ENCODE data around the gene TMEM200C.
"Not testable (repeated sequence)": the region's sequence is repeated elsewhere in the genome, so short reads cannot be mapped to it uniquely, and the experiment has no call there.

TMEM200C gene

DNA sequence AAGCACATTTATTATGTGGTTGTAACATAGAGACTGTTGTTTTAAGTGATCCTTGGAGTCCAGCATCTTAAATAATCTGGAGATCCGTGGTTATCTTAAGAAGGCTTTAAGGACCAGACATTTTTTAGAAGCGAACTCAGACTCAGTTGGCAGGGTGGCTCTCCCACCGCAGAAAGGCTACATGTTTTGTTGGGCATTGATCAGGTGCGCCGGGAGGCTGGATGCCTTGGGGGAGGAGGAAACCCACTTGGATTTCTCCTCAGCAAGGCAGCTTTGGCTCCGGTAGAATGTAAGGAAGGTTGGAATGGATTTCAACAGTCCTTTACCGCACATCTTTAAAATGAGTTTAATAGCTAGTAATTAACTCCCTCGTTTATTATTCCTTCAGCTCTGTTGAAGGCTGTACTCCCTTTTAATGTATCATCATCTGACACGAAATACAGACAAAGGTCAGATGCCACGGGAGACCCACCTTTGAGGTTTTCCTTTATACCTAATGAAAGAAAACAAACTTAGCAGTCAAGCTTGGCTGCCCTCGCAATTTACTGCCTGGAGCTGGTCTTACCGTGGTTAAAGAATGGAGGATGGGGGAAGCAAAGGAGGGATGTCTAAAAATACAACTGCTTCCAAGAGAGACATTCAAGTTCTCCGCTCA is 1.2 kb downstream of the TMEM200C start:
- H3K27ac ChIP-seq = no peak overlapping the region
- no peak for DNase-seq (ENCODE audit: low read depth, low spot score)

- no peak overlapping the region for H3K27ac ChIP-seq
- DNase-seq (ENCODE audit: low read depth, low spot score) = no peak
These were observed 2.4 kb downstream of the TMEM200C start for GRCh38 chr18:5892823-5893431.

- DNase-seq (ENCODE audit: low read depth, low spot score) = no peak
- H3K27ac ChIP-seq = no peak overlapping the region
These were observed 3.5 kb downstream of the TMEM200C start for GRCh38 chr18:5891854-5892215.

GRCh38 chr18:5891184-5891853 is 4.0 kb downstream of the TMEM200C start:
- DNase-seq (ENCODE audit: low read depth, low spot score) = no peak
- no peak overlapping the region for H3K27ac ChIP-seq

- H3K27ac ChIP-seq = no peak overlapping the region
- DNase-seq (ENCODE audit: low read depth, low spot score) = no peak
These were observed 4.8 kb downstream of the TMEM200C start for GRCh38 chr18:5890331-5891183.

- H3K27ac ChIP-seq = no peak overlapping the region
- no peak for DNase-seq (ENCODE audit: low read depth, low spot score)
These were observed 10.0 kb downstream of the TMEM200C start for GRCh38 chr18:5885361-5885760.

- no peak overlapping the region for H3K27ac ChIP-seq
- no peak for DNase-seq (ENCODE audit: low read depth, low spot score)
These were observed 10.9 kb downstream of the TMEM200C start for GRCh38 chr18:5884375-5884774.

GRCh38 chr18:5879479-5879882 is 15.8 kb downstream of the TMEM200C start:
- DNase-seq (ENCODE audit: low read depth, low spot score) = no peak
- H3K27ac ChIP-seq = no peak overlapping the region

GRCh38 chr18:5876891-5877290 is 18.4 kb downstream of the TMEM200C start:
- no peak overlapping the region for H3K27ac ChIP-seq

DNA sequence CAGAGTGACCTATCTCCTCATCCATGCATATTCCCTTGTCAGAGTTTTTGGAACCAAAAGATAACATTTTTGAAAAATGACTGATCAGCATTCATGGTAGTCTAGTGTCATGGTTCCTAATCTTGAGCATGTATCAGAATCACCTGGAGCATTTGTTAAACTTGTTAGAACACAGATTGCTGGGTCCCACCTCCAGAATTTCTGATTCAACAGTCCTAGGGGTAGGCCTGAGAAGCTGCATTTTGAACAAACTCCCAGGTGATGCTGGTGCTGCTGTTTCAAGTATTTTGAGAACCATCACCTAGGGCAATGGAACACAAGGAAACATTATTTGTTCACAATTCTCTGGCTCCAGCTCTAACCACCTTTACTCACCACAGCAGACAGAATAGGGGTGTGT is 21.0 kb downstream of the TMEM200C start:
- DNase-seq (ENCODE audit: low read depth, low spot score) = no peak
- H3K27ac ChIP-seq = no peak overlapping the region

More at GRCh38 chr18:5876891-5877290, 18.4 kb downstream of the TMEM200C start:
- no peak for DNase-seq (ENCODE audit: low read depth, low spot score)

DNA sequence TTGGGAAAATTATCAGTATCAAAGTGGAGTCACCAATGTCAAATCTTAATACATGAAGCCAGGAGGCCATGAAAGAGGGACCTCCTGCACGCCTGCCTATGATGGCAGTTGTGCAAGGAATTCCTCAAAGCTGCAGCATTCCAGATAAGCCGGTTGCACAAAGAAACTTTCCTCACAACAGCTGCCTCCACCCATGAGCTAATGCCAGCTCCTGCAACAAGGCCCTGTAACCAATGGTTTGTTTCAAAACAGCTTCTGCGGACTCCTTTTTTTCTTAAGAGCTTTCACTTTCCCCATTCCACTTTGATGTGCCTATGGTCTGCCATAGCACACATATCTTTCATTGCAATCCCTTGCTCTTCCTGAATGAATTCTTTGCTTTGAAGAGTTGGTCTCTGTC is 22.4 kb downstream of the TMEM200C start:
- no peak for DNase-seq (ENCODE audit: low read depth, low spot score)
- no peak overlapping the region for H3K27ac ChIP-seq

GRCh38 chr18:5871426-5871825 is 23.9 kb downstream of the TMEM200C start:
- DNase-seq (ENCODE audit: low read depth, low spot score) = no peak
- H3K27ac ChIP-seq = no peak overlapping the region

GRCh38 chr18:5868218-5868854 is 27.0 kb downstream of the TMEM200C start:
- no peak overlapping the region for H3K27ac ChIP-seq
- DNase-seq (ENCODE audit: low read depth, low spot score) = peak; percentile 43

DNA sequence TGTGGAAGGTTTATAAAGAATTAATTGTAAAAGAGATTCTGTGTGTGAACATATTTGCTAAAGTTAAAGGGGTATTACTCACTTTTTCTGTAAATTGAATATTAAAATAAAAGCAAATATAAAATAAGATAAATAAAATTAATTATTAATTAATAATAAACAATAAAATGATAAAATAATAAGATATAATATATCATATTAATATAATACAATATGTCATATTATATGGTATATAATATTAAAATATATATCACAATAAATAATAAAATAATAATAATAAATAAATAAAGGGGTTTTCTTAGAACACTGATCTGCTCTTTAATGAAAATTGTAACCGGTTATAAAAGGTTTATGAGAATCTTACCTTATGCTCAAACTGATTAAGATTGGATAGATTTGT is 29.8 kb downstream of the TMEM200C start:
- H3K27ac ChIP-seq = no peak overlapping the region
- no peak for DNase-seq (ENCODE audit: low read depth, low spot score)

GRCh38 chr18:5862127-5862526 is 33.2 kb downstream of the TMEM200C start:
- H3K27ac ChIP-seq; DNase-seq (ENCODE audit: low read depth, low spot score): not testable (repeated sequence)

- DNase-seq (ENCODE audit: low read depth, low spot score) = no peak
- H3K27ac ChIP-seq = no peak overlapping the region
These were observed 38.1 kb downstream of the TMEM200C start for GRCh38 chr18:5857180-5857579.

DNA sequence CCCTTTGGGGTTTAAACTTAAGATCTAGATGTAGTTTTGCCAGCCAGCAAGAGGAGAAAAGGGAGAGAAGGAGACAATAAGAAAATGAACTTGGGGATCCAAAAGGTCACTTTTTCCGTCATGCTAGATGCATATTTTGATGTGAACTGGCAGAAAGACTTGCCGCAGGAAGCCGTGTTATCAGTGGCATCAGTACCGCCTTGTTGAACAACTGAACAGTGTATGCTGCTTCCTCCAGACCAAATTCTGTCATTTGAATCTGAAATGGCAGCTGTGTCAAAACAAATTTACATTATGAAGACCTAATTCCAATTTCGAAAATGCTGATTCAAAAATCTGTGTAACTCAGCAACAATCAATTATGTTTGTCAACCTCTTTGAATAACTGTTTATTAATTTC is 42.1 kb downstream of the TMEM200C start:
- H3K27ac ChIP-seq = no peak overlapping the region
- no peak for DNase-seq (ENCODE audit: low read depth, low spot score)

DNA sequence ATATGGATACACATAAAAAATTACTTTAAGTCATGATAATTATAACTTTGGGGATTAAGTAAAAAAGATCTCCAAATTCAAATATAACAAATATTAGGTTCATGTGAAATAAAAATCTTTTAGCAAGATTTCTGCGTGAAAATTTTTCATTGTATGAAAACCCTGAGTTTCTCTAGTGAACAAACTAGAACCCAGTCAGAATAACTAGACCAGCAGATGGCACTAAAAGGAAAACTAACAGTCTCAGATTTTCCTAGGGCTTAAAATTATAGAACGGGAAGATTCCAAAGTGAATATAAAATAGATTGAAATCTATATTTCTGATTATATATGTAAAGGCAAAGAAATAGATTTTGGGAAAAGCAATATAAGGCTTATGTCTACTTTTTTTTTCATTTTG is 43.3 kb downstream of the TMEM200C start:
- no peak overlapping the region for H3K27ac ChIP-seq
- no peak for DNase-seq (ENCODE audit: low read depth, low spot score)

DNA sequence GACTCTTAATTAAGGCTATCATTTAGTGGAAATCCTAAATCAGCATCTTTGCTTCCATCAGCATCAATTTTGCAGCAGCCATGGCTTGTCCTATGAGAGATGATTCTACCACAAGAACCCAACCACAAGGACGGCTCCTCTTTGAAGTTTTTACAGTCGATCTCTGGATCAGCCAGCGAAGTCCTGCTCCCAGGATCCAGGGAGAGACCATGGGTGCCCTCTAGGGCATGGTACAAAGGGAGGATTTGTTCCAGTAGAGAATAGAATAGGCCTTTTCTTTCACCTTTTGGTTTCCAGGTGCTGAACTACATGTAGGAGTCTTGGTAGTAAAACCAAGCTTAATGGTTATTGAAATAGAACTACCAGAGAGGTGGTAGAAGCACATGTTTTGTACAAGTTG is 52.7 kb downstream of the TMEM200C start:
- no peak overlapping the region for H3K27ac ChIP-seq
- no peak for DNase-seq (ENCODE audit: low read depth, low spot score)

- DNase-seq (ENCODE audit: low read depth, low spot score) = no peak
- no peak overlapping the region for H3K27ac ChIP-seq
These were observed 53.8 kb downstream of the TMEM200C start for GRCh38 chr18:5841518-5841917.
